ENCODE data around the gene HSPA5. TPM values are rescaled to one million over a fixed set of nuclear protein-coding genes. Genes with fewer than 3 reads are reported as not detected.
A peak's percentile ranks its signal among the peaks of the same experiment; 100 is the strongest.
"Not testable (repeated sequence)": the region's sequence is repeated elsewhere in the genome, so short reads cannot be mapped to it uniquely, and the experiment has no call there.

HSPA5 gene
- total RNA-seq = 77.4 and 132 TPM in 2 replicates

DNA sequence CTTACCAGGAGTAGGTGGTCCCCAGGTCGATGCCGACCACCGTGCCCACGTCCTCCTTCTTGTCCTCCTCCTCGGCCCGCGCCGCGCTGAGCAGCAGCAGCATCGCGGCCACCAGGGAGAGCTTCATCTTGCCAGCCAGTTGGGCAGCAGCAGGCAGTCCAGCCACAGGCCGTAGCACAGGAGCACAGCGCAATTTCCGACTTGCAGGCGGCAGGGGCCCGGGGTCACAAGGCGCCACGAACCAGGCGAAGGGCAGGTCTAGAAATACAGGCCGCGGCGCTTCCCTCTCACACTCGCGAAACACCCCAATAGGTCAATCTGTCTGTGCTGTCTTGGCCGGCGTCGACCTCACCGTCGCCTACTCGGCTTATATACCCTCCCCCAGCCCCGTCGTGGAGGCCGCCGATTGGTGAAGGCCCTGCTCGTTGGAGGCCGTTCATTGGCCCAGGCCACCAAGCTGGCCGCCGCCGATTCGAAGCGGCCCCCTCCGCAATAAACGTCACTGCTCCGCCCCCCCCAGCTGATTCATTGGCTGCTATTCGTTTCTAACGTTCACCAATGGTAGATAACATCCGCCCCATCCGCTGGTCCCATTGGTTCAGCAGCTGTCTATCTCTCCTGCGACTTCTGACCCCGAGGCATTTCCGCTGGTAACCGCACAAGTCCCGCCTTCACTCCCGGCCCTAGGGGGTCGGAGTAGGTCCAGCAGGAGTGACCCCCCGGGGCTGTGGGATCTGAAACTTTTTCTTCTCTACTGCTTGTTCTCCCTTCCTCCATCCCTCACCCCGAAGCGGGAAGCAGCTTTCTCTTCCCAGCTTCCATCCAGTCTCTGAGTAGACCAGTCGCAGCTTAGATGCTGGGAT lies at the start of gene HSPA5:
TSS of gene HSPA5 (minus strand) at position 344 of the 863 bp plus-strand sequence. CDS start at position 127, 217 bp downstream.
- peak; percentile 100 for DNase-seq (ENCODE audit: low read depth in 2 of 2)

GRCh38 chr9:125286935-125287433 lies 45.8 kb upstream of the HSPA5 start:
- DNase-seq (ENCODE audit: low read depth in 2 of 2) = not testable (repeated sequence)

DNA sequence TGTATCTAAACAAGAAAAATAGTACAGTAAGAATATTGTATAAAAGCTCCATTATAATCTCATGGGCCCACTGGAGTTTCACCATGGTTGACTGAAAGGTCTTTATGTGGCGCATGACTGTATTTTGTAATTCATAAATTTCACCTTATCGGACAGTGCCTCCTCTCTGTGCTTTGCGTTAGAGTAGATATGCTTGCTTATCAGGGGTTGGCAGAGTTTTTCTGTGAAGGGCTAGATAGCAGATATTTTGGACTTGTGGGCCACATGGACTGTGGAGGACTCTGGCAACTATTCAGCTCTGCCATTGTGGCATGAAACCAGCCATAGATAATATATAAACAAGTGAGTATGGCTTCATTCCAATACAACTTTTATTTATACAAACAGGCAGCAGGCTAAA lies 43.7 kb upstream of the HSPA5 start:
- peak in 1 of 2 donors; percentile 5 for DNase-seq (ENCODE audit: low read depth in 2 of 2)

GRCh38 chr9:125280945-125281344 lies 39.8 kb upstream of the HSPA5 start:
- DNase-seq (ENCODE audit: low read depth in 2 of 2) = no peak

GRCh38 chr9:125277411-125277810 lies 36.3 kb upstream of the HSPA5 start:
- DNase-seq (ENCODE audit: low read depth in 2 of 2) = no peak

GRCh38 chr9:125276771-125277170 lies 35.6 kb upstream of the HSPA5 start:
- DNase-seq (ENCODE audit: low read depth in 2 of 2) = no peak

GRCh38 chr9:125272697-125273096 lies 31.6 kb upstream of the HSPA5 start:
- DNase-seq (ENCODE audit: low read depth in 2 of 2) = no peak

DNA sequence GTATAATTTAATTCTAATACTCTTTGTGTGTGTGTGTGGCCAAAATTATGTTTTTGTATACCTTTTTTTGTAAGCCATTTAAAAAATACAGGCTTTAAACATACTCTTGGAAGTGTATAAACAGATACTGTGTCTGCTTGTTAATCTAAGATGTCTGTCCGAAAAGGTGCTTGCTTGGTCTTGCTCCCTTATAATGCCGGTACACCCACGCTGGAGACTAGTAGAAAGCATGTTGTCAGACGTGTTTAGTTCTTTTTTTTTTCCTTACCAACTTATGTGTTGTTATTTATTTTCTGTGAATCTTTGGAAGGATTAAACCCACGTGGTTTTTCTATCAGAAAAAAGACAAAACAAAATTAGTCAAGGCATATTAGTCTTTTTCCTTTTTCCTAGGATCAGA lies 29.9 kb upstream of the HSPA5 start:
- no peak for DNase-seq (ENCODE audit: low read depth in 2 of 2)

- DNase-seq (ENCODE audit: low read depth in 2 of 2) = no peak
These were observed 27.9 kb upstream of the HSPA5 start for GRCh38 chr9:125269014-125269397.

GRCh38 chr9:125268394-125269013 lies 27.4 kb upstream of the HSPA5 start:
- DNase-seq (ENCODE audit: low read depth in 2 of 2) = no peak

- peak; percentile 36 to 39 for DNase-seq (ENCODE audit: low read depth in 2 of 2)
These were observed 22.9 kb upstream of the HSPA5 start for GRCh38 chr9:125264068-125264467.

DNA sequence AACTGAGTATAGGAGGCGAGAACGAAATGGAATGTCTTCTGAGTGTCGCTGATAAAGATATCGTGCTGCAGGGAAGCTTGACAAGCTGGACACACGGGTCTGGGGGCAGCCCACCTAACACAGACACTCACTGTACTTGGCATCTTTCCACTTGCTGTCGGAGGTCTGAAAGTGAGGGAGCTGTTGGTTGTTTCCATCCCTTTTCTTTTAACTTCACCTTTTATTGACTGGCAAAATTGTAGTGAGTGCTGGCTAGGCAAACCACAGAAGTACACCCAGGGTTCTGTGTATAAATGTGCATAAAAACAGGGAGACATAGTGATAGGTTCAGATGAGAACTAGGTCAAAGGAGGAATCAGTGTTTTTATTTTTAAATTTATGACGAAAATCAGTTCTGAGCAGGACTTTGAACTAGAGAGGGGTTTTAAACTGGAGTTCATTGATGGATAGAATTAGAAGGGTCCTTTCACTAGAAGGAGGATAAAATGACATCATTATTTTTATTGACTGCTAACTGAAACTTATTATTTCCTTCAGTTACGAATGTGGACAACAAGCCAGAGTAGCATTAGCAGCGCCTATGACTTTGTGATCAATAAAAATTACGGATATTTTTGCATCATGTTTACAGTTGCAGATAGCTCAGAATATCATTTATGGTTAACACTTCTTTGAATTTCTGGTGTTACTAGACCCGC lies 21.3 kb upstream of the HSPA5 start:
- peak; percentile 24 to 45 for DNase-seq (ENCODE audit: low read depth in 2 of 2)

DNA sequence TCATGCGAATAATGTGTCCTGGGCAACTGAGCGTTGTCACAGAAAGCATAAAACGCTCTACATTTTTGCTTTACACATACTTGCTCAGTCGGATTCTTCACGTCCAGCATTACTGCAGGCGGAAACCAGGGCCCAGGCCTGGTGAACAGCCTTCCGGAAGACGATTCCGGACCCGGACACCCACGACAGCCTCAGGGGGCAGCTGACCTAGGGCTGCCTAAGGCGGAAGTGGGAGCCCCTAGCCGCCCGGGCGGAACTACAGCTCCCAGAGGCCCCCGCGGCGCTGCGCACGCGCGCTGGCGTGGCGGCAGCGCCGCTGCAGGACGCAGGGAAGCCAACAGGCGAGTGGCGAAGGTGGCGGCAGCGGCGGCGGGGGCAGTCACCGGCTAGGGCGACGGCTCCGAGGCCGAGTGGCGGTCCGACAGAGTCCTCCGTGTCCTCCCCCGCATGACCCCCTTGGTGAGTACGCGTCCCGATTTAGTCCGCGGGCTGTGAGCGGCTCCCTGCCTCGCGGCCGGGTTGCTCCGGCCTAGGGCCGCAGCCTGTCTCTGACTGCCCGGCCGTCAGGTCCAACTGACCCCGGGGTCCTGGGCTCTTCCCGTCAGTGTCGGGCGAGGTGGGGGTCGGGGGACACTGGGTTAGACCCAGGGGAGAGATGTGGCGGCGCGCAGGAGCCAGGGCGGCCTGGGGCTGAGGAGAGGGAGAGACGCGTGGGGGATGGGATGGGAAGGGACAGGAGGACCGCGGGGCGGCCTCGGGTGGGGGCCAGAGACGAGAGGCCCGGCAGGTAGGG lies 20.6 kb upstream of the HSPA5 start, which contains the start of gene GAPVD1:
TSS of gene GAPVD1 (plus strand) at position 326 of the 793 bp plus-strand sequence. CDS start 37,096 bp downstream, outside the sequence.
- peak; percentile 86 to 88 for DNase-seq (ENCODE audit: low read depth in 2 of 2)

DNA sequence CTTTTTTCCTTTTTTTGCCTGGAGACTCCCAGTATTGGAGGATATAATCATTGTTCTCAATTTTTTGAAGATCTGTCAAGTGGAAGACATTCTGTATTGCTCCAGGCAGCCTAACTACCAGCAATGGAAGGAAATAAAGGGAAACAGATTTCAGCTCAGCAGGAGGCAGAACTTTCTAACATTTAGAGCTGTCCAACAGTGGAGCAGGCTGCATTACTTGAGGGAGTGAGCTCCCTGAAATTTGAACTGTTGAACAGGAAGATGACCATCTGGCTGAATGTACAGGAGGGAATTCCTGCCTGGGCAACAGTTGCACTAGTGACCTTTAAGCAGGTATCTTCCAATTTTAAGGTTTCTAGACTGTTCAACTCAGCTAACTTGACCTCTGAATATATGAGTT lies 19.4 kb upstream of the HSPA5 start:
- DNase-seq (ENCODE audit: low read depth in 2 of 2) = no peak

DNA sequence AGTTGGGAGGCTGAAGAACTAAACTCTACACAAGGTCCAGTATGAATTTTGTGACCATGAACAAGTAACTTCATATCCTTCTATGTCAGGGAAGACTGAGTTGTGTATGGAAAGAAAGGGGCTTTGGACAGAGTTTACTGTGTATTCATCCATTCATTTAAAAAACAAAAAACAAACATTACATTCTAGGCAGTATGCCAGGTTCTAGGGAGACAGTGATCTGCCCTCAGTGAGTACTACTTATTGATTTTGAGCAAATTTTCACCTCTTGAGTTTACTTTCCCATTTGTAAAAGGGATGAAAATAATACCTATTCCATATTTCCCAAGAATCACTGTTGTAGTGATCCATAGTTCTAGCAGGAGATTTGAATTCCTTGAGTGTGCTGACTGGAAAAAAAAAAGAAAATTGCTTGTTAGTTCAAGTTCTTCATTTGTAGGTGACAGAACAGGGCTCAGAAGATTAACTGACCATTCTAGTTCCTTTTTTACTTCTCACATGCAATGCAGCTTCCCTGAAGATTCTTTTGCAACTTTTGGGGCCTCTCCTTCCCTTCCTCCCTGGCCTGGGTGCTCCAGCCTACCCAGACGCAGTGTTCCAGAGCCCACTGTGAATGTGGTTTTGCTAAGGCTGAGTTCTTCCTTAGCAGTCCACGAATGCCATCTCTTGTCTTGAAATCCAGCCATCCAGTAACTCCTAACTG lies 17.8 kb upstream of the HSPA5 start:
- DNase-seq (ENCODE audit: low read depth in 2 of 2) = no peak

GRCh38 chr9:125258160-125258785 lies 17.1 kb upstream of the HSPA5 start:
- DNase-seq (ENCODE audit: low read depth in 2 of 2) = no peak

DNA sequence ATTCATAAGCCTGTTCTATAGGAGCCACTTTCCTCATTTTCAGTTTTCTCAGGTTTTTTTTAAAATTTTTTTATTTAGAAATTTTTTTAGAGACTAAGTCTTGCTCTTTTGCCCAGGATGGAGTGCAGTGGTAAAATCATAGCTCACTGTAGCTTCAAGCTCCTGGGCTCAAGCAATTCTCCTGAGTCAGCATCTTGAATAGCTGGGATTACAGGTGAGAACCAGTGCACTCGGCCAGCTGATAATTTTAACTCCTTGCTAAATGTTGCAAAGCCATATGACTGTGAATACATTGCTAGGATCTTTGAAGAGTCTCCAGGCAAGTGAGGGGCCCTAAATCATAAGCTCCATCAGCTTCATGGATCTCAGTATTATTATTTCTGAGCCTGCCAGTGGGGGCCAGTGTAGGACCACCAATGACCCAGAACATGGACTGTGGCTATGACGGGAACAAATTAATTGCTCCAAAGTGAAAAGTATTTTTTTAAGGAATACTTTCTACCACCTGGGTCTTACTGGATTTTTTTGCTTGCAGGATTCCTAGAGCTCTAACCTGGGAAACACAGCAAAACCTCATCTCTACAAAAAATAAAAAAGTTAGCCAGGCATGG lies 14.7 kb upstream of the HSPA5 start:
- peak; percentile 25 to 68 for DNase-seq (ENCODE audit: low read depth in 2 of 2)

- no peak for DNase-seq (ENCODE audit: low read depth in 2 of 2)
These were observed 13.1 kb upstream of the HSPA5 start for GRCh38 chr9:125254231-125254630.

GRCh38 chr9:125246261-125246667 lies 5.1 kb upstream of the HSPA5 start:
- no peak for DNase-seq (ENCODE audit: low read depth in 2 of 2)

Data from lung microvascular endothelial cell (primary cell).